Stromal cell of bone marrow (primary cell): ENCODE results near the gene OR6Q1.

ENCODE experiments used
- DNase-seq: peaks from one replicate; pipeline ENCODE4 v3.0.0-alpha.2; 2012; ENCODE audit warnings: low read depth

Gene OR6Q1

GRCh38 chr11:58058276-58059006 is 27.7 kb downstream of the OR6Q1 start:
- no peak for DNase-seq

- peak; percentile 15 for DNase-seq
These were observed 28.2 kb downstream of the OR6Q1 start for GRCh38 chr11:58059007-58059350.

- no peak for DNase-seq
These were observed 29.8 kb downstream of the OR6Q1 start for GRCh38 chr11:58060535-58060934.

GRCh38 chr11:58060939-58061672 is 30.4 kb downstream of the OR6Q1 start:
- no peak for DNase-seq

GRCh38 chr11:58061813-58062212 is 31.1 kb downstream of the OR6Q1 start:
- peak; percentile 54 for DNase-seq

GRCh38 chr11:58067685-58068084 is 36.9 kb downstream of the OR6Q1 start:
- DNase-seq = no peak

- no peak for DNase-seq
These were observed 37.9 kb downstream of the OR6Q1 start for GRCh38 chr11:58068655-58069054.

- no peak for DNase-seq
These were observed 39.8 kb downstream of the OR6Q1 start for GRCh38 chr11:58070585-58070984.

GRCh38 chr11:58075781-58076180 is 45.0 kb downstream of the OR6Q1 start:
- no peak for DNase-seq
